ENCODE results near the gene TEX29.

Gene TEX29

GRCh38 chr13:111322001-111322915, 1.8 kb downstream of the TEX29 start:
- DNase-seq (ENCODE audit: low read depth) = no peak

GRCh38 chr13:111322916-111323331, 2.5 kb downstream of the TEX29 start:
- DNase-seq (ENCODE audit: low read depth) = no peak

- no peak for DNase-seq (ENCODE audit: low read depth)
These were observed 3.1 kb downstream of the TEX29 start for GRCh38 chr13:111323549-111323948.

GRCh38 chr13:111323950-111324651, 3.7 kb downstream of the TEX29 start:
- DNase-seq (ENCODE audit: low read depth) = no peak

- no peak for DNase-seq (ENCODE audit: low read depth)
These were observed 4.3 kb downstream of the TEX29 start for GRCh38 chr13:111324736-111325135.

- no peak for DNase-seq (ENCODE audit: low read depth)
These were observed 4.9 kb downstream of the TEX29 start for GRCh38 chr13:111325146-111325890.

GRCh38 chr13:111325941-111326620, 5.6 kb downstream of the TEX29 start:
- no peak for DNase-seq (ENCODE audit: low read depth)

- no peak for DNase-seq (ENCODE audit: low read depth)
These were observed 6.2 kb downstream of the TEX29 start for GRCh38 chr13:111326621-111326965.

- no peak for DNase-seq (ENCODE audit: low read depth)
These were observed 6.7 kb downstream of the TEX29 start for GRCh38 chr13:111326981-111327642.

- no peak for DNase-seq (ENCODE audit: low read depth)
These were observed 7.5 kb downstream of the TEX29 start for GRCh38 chr13:111327730-111328573.

GRCh38 chr13:111328574-111329410, 8.3 kb downstream of the TEX29 start:
- DNase-seq (ENCODE audit: low read depth) = no peak

- no peak for DNase-seq (ENCODE audit: low read depth)
These were observed 9.2 kb downstream of the TEX29 start for GRCh38 chr13:111329641-111330040.

GRCh38 chr13:111330066-111330610, 9.7 kb downstream of the TEX29 start:
- DNase-seq (ENCODE audit: low read depth) = no peak

GRCh38 chr13:111335298-111335697, 14.9 kb downstream of the TEX29 start:
- DNase-seq (ENCODE audit: low read depth) = no peak

GRCh38 chr13:111336666-111337065, 16.2 kb downstream of the TEX29 start:
- DNase-seq (ENCODE audit: low read depth) = no peak

GRCh38 chr13:111337206-111337605, 16.8 kb downstream of the TEX29 start:
- DNase-seq (ENCODE audit: low read depth) = no peak

- no peak for DNase-seq (ENCODE audit: low read depth)
These were observed 17.3 kb downstream of the TEX29 start for GRCh38 chr13:111337741-111338140.

- DNase-seq (ENCODE audit: low read depth) = no peak
These were observed 18.4 kb downstream of the TEX29 start for GRCh38 chr13:111338841-111339240.
